AG04449 (cell line): Measurements from ENCODE around the gene CALCR.

Source experiments
- CTCF ChIA-PET: fragments of 350-600 bp; formaldehyde crosslinking; extraction: SDS; loops from one replicate; lab custom pipeline; 2021; ENCODE audit warnings: antibody characterized with exemption; lab: Yijun Ruan, JAX
- POLR2A ChIA-PET: fragments of 400-600, 350-600 bp; formaldehyde crosslinking; extraction: SDS; loops from one replicate; lab custom pipeline; 2020; ENCODE audit warnings: antibody characterized with exemption, inconsistent platforms; lab: Yijun Ruan, JAX
- DNase-seq: peaks from one replicate; pipeline ENCODE4 v3.0.0-alpha.2; 2010; ENCODE audit warnings: low read depth, low spot score
- H3K4me3 ChIP-seq: 2 replicates; pipeline ENCODE4 v1.5.1; 2011; ENCODE audit warnings: low read depth, mild to moderate bottlenecking, control low read depth, low read length
- TF ChIP-seq, protein P1 (sequence below): IDR thresholded peaks from one replicate; pipeline ENCODE4 v1.5.1; 2011; ENCODE audit warnings: mild to moderate bottlenecking, moderate library complexity, low read length, control low read depth, inconsistent platforms; ENCODE audit not compliant: insufficient read depth; ENCODE audit errors: missing control alignments

The CALCR gene

DNA sequence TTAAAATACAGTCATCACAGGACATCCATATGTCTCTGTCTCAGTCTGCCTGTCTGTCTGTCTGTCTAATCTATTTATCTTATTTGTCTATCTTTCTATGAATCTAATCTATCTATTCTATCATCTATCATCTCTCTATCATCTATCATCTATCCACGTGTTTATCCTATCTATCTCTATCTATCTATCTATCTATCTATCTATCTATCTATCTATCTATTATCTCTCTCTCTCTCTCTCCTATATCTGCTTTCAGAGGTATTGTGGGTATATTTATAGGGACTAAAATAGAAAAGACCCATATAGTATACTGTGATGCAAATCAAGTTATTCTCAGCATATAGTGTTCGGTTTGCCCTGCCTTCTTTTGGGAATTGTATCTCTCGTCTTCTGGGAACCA, 174.9 kb downstream of the CALCR start:
- ChIA-PET POLR2A (no interaction called here), CTCF (no interaction called here)
- no peak for DNase-seq
- no peak overlapping the region for H3K4me3 ChIP-seq
- TF ChIP-seq, protein P1, sequence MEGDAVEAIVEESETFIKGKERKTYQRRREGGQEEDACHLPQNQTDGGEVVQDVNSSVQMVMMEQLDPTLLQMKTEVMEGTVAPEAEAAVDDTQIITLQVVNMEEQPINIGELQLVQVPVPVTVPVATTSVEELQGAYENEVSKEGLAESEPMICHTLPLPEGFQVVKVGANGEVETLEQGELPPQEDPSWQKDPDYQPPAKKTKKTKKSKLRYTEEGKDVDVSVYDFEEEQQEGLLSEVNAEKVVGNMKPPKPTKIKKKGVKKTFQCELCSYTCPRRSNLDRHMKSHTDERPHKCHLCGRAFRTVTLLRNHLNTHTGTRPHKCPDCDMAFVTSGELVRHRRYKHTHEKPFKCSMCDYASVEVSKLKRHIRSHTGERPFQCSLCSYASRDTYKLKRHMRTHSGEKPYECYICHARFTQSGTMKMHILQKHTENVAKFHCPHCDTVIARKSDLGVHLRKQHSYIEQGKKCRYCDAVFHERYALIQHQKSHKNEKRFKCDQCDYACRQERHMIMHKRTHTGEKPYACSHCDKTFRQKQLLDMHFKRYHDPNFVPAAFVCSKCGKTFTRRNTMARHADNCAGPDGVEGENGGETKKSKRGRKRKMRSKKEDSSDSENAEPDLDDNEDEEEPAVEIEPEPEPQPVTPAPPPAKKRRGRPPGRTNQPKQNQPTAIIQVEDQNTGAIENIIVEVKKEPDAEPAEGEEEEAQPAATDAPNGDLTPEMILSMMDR = no peak

DNA sequence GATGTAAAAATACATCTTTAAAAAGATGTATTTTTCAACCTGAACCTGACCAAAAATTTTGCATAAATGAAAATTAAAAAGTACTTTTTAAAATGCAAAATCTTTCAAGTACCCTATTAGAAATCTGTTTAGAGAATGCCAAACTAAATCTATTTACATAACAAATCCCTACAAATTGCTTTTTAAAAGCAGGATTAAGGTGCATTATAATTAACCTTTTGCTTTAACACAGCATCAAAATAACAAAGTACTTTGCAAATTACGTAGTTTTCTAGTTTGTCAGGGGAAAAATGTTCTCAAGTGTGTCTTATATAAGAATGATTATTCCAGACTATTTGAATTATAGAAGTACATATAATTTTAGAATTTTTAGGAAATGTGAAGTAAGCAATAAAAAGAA, 181.5 kb downstream of the CALCR start:
- TF ChIP-seq, protein P1 = no peak
- CTCF ChIA-PET = no interaction called here
- POLR2A ChIA-PET = no interaction called here
- no peak for DNase-seq
- H3K4me3 ChIP-seq = no peak overlapping the region

DNA sequence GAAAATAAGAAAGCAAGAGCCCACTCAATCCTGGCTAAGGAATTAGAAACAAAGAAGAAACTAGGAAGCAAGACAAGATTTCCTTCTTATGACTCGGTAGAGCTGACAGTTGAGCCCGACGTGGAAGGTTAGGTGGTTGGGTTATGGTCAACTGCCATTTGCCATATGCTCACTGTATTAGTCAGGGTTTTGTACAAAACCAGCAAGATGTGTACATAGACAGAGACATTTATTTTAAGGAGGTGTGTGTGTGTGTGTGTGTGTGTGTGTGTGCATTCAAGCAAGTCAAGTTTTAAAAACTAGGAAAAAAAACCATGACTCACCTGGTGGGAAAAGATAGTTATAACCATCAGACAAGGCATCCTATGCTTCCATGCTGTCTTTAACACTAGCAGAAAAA, 183.9 kb downstream of the CALCR start:
- no peak overlapping the region for H3K4me3 ChIP-seq
- TF ChIP-seq, protein P1 = no peak
- no peak for DNase-seq
- POLR2A ChIA-PET = no interaction called here
- CTCF ChIA-PET = interaction anchor here (2.1 kb wide), 1 partner anchor 145 kb away, joined by 9 read pairs; no protein-coding TSS in a partner anchor

GRCh38 chr7:93382362-93382761, 192.2 kb downstream of the CALCR start:
- CTCF ChIA-PET = interaction anchor here (1.6 to 2.3 kb wide), 2 partner anchors 8 to 137 kb away, joined by 4 to 10 read pairs; no protein-coding TSS in a partner anchor
- H3K4me3 ChIP-seq = no peak overlapping the region
- DNase-seq = peak; percentile 7
- POLR2A ChIA-PET = no interaction called here
- TF ChIP-seq, protein P1 = no peak

- TF ChIP-seq, protein P1 = no peak
- H3K4me3 ChIP-seq = no peak overlapping the region
- no peak for DNase-seq
- ChIA-PET POLR2A (no interaction called here), CTCF (interaction anchor here (4.4 kb wide), 1 partner anchor 133 kb away, joined by 81 read pairs; no protein-coding TSS in a partner anchor)
These were observed 196.3 kb downstream of the CALCR start for GRCh38 chr7:93378131-93378760.

DNA sequence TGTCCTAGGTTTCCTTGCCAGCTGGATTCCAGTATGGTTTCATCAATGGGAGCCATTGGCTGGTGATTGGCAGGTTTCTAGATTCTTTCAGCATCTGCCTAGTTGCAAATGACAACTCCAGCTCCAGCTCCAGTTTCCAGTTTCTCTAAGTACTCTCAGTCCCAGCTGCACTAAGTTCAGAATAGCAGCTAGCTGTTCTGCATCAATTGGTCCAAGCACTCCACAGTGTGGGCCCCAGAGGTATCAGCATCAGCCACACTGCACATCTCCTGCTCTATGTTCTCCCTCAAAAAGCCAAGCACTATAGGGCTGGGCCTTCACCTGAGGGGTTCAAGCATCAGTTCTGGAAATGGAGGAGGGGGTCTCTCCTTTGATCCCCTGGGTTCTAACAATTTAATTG, 198.9 kb downstream of the CALCR start:
- TF ChIP-seq, protein P1 = no peak
- DNase-seq = no peak
- ChIA-PET CTCF (interaction anchor here (1.2 to 4.4 kb wide), 5 partner anchors 9 to 130 kb away, joined by 4 to 81 read pairs (median 7); no protein-coding TSS in a partner anchor), POLR2A (no interaction called here)
- no peak overlapping the region for H3K4me3 ChIP-seq
